ENCODE results near the gene MYOM1.

GRCh38 chr18:3233004-3233403, 13.2 kb upstream of the MYOM1 start:
- TF ChIP-seq YY1 (IDR thresholded peaks at IDR 0.05; ENCODE audit: insufficient read depth, insufficient read length) (no peak), ZNF274 (IDR thresholded peaks at IDR 0.05; ENCODE audit: low read depth, low read length) (no peak), SUZ12 (IDR thresholded peaks at IDR 0.05; ENCODE audit: extremely low read depth, insufficient read depth, insufficient read length) (no peak)
